Left renal cortex interstitium (tissue), 4 donors: Measurements from ENCODE around the gene SLC23A2. TPM values are rescaled to one million over a fixed set of nuclear protein-coding genes. Genes with fewer than 3 reads are reported as not detected.
"Not testable (repeated sequence)": the region's sequence is repeated elsewhere in the genome, so short reads cannot be mapped to it uniquely, and the experiment has no call there.

Experiments used
- DNase-seq, 4 donors: peaks; one replicate each; pipeline ENCODE4 v3.0.0-alpha.2; 2013; ENCODE audit warnings: low read depth in 4 of 4, low spot score in 2 of 4, missing footprints in 1 of 4
- polyA plus RNA-seq, 4 donors: library from polyadenylated mRNA; unstranded; fragments of 120-200 nt; gene quantifications; one replicate each; pipeline ENCODE4 v1.2.1, GENCODE V29; 2013; ENCODE audit not compliant: insufficient read length in 4 of 4

Gene SLC23A2
- polyA plus RNA-seq, result 10 to 100 TPM; 20.0 to 25.3 (median 22.8) TPM

DNA sequence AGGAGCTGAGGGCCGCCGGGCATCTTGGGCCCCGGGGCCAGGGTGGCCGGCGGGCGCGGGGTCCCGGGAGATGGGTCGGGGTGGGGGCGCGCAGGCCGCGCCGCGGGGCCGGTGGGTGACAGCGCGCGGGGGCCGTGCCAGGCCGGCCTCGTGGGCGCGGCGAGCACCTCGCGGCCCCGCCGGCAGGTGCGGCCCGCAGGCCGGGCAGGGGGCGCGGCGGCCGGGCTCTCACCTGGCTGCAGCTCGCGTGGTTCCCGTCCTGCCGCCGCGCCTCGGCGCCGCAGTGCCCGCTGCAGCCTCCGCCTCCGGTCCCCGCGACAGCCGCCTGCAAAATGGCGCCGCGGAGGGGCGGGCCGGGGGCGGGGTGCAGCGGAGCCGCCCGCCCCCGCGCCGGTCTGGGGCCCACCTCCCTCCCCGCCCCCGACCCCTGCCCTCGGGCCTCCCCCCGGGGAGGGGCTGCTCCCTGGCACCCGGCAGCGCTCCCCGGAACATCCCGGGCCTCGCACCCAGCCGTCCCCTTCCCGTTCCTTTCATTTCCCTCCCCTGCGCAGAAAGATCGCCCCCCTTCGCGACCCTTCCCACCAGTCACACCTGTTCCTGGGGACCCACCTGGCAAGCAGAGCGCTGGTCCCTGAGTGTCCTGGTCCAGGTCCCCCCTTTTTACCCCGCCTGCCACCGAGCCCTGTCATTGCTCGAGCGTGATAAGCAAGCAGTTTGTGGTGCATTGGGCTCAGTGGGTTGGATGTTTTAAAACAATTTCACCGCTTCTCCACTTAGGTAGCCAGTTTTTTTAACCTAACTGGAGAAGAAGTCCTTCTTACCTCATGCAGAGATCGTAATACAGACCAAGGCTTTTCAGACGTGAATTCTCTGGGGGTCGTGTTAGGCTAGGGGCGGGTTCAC, at the start of gene SLC23A2:
Gene SLC23A2, minus strand, starts transcription at position 337 of the 903 bp plus-strand sequence. CDS start 68,948 bp downstream, outside the sequence.
- no peak for DNase-seq

GRCh38 chr20:5046656-5047339, 45.5 kb upstream of the SLC23A2 start:
- DNase-seq, result no peak

DNA sequence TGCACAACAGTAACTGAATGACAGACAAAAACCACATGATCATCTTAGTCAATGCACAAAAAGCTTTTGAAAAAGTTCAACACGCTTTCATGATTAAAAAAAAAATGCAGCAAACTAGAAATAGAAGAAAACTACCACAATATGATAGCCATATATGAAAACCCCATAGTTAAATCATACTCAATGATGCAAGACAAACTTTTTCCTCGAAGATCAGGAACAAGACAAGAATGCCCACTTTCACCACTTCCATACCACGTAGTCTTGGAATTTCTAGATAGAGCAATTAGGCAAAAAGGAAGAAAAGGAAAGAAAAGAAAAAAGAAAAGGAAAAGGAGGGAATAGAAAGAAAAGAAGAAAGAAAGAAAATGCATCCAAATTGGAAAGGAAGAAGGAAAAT, 44.6 kb upstream of the SLC23A2 start:
- no peak for DNase-seq

DNA sequence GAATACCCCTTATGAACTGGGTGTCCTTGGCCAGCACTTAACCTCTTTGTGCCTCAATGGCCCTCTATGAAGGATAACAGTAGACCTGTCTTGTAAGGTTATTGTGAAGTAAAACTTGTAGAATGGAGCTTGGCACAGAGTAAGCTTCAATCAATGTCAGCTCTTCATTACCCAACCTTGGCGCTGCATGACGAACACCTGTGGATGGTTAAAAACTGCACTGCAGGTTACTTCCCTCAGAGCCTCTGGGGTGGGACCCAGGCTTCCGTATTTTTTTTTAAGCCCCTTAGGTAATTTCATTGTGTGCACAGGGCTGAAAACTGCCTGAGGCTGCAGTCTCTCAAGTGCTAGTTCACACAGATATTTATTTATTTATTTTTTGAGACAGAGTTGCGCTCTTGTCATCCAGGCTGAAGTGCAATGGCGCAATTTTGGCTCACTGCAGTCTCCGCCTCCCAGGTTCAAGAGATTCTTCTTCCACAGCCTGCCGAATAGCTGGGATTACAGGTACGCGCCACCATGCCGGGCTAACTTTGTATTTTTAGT, 42.8 kb upstream of the SLC23A2 start:
- no peak for DNase-seq

- DNase-seq, result no peak
These were observed 40.1 kb upstream of the SLC23A2 start for GRCh38 chr20:5041433-5041832.

GRCh38 chr20:5040345-5040744, 39.0 kb upstream of the SLC23A2 start:
- DNase-seq, result no peak

GRCh38 chr20:5039889-5040288, 38.6 kb upstream of the SLC23A2 start:
- no peak for DNase-seq

- no peak for DNase-seq
These were observed 37.9 kb upstream of the SLC23A2 start for GRCh38 chr20:5039255-5039657.

GRCh38 chr20:5036828-5037227, 35.5 kb upstream of the SLC23A2 start:
- no peak for DNase-seq

DNA sequence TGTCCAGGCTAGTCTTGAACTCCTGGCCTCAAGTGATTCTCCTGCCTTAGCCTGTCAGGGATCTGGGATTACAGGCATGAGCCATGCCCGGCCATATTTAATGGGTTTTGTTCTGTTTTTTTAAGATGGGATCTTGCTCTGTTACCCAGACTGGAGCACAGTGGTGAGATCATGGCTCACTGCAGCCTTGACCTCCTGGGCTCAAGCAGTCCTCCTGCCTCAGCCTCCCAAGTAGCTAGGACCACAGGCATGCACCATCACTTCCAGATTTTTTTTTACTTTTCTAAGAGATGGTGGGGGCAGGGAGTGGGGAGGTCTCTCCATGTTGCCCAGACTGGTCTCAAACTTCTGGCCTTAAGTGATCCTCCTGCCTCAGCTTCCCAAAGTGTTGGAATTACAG, 34.2 kb upstream of the SLC23A2 start:
- not testable (repeated sequence) for DNase-seq

GRCh38 chr20:5033566-5033965, 32.3 kb upstream of the SLC23A2 start:
- no peak for DNase-seq

- DNase-seq, result not testable (repeated sequence)
These were observed 30.4 kb upstream of the SLC23A2 start for GRCh38 chr20:5031701-5032100.

DNA sequence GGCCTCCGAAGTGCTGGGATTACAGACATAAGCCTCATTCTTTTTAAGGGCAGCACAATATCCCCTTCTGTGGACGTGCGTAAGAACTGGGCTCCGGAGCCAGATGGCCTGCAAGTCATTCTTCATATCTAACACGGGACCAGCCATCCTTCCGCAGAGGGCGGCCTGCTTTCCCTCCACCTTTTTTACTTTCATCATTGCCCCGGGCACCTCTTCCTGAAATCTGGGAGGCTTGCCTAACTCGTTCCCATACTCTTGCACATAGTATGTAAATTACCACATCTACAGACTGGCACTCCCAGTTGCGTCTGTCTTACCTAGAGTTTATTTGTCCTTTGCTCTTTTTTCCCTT, 29.9 kb upstream of the SLC23A2 start:
- DNase-seq, result no peak

- DNase-seq, result no peak
These were observed 29.3 kb upstream of the SLC23A2 start for GRCh38 chr20:5030348-5031205.

GRCh38 chr20:5028258-5029059, 27.1 kb upstream of the SLC23A2 start:
- not testable (repeated sequence) for DNase-seq

DNA sequence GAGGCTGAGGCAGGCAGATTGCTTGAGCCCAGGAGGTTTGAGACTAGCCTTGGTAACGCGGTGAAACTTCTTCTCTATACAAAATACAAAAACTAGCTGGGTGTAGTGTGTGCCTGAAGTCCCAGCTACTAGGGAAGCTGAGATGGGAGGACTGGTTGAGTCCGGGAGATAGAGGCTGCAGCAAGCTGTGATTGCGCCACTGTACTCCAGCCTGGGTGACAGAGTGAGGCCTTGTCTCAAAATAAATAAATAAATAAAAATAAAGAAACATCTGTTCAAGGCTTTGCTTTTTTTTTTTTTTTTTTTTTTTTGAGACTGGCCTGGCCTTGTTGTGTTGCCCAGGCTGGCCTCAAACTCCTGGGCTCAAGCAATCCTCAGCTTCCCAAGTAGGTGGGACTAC, 23.7 kb upstream of the SLC23A2 start:
- no peak for DNase-seq

- DNase-seq, result no peak
These were observed 22.8 kb upstream of the SLC23A2 start for GRCh38 chr20:5024103-5024502.

GRCh38 chr20:5023171-5023570, 21.9 kb upstream of the SLC23A2 start:
- not testable (repeated sequence) for DNase-seq

DNA sequence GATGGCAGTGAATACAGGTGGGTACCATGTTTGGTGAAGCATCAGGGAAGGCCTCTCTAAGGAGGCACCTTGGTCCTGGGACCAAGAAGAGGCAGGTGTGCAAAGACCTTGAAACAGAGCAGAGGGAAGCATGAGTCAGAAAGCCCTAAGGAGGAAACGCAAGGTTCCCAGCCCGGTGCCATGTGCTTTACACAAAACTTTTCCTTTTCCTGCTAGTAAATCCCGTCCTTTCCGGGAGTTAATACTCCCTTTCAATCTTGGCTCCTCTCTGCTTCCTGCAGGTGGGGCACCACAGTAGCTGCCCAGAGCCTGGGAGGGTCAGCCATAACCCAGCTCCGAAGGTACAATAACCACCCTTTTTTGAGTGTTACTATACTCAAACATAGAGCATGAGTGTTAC, 19.4 kb upstream of the SLC23A2 start:
- DNase-seq, result no peak
